ENCODE measurements around the gene PEDS1. TPM values are rescaled to one million over a fixed set of nuclear protein-coding genes. Genes with fewer than 3 reads are reported as not detected.

The PEDS1 gene
- total and polyA plus RNA-seq, 10 of the 15 experiments (the other 5 are each of a cell fraction or from before 2014, with no cell fraction given): 1.7 to 25.6 (median 16.8) TPM

DNA sequence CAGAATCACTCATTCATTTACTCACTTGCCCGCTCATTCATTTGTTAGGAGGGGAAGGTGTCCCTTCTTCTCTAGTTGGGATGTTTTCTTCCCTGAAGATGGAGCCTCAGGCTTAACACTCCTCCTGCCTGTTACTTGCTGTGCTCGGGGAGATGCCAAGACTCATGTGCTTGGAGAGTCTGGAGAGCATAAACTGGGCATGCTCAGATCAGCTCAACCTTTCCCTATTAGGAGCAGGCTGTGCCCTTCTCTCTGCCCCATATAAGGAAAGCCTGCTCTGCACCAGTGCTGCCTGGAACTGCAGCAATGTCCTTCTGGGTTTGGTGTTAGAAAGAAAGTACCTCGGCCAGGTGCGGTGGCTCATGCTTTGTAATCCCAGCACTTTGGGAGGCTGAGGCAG, 22.5 kb downstream of the PEDS1 start:
- no TSS peak for BruUV-seq (replicated peaks)
- in situ Hi-C loops (cut with MboI) (no loop called here), intact Hi-C loops (cut with micrococcal nuclease; ENCODE audit: unreplicated experiment) (no loop called here)
- TF ChIP-seq EZH2 (IDR thresholded peaks at IDR 0.05; ENCODE audit: borderline replicate concordance, control insufficient read depth, low read depth, low read length): no peak
- TF ChIP-seq NR2F1 (conservative IDR thresholded peaks at IDR 0.05): no peak
- TF ChIP-seq SMC3 (IDR thresholded peaks at IDR 0.05; ENCODE audit: borderline replicate concordance, low read length): no peak
- TF ChIP-seq ESRRA (IDR thresholded peaks at IDR 0.05; ENCODE audit: low read length): no peak
- TF ChIP-seq MYC (IDR thresholded peaks at IDR 0.05; ENCODE audit: insufficient read depth, insufficient read length, insufficient replicate concordance, low read length, severe bottlenecking): no peak
- no peak for TF ChIP-seq HCFC1 (IDR thresholded peaks at IDR 0.05; ENCODE audit: low read length)
- TF ChIP-seq, protein P1, sequence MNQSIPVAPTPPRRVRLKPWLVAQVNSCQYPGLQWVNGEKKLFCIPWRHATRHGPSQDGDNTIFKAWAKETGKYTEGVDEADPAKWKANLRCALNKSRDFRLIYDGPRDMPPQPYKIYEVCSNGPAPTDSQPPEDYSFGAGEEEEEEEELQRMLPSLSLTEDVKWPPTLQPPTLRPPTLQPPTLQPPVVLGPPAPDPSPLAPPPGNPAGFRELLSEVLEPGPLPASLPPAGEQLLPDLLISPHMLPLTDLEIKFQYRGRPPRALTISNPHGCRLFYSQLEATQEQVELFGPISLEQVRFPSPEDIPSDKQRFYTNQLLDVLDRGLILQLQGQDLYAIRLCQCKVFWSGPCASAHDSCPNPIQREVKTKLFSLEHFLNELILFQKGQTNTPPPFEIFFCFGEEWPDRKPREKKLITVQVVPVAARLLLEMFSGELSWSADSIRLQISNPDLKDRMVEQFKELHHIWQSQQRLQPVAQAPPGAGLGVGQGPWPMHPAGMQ (IDR thresholded peaks at IDR 0.05; ENCODE audit: borderline replicate concordance): no peak
- TF ChIP-seq SMAD5 (IDR thresholded peaks at IDR 0.05; ENCODE audit: low read depth): no peak
- TF ChIP-seq, protein P2, sequence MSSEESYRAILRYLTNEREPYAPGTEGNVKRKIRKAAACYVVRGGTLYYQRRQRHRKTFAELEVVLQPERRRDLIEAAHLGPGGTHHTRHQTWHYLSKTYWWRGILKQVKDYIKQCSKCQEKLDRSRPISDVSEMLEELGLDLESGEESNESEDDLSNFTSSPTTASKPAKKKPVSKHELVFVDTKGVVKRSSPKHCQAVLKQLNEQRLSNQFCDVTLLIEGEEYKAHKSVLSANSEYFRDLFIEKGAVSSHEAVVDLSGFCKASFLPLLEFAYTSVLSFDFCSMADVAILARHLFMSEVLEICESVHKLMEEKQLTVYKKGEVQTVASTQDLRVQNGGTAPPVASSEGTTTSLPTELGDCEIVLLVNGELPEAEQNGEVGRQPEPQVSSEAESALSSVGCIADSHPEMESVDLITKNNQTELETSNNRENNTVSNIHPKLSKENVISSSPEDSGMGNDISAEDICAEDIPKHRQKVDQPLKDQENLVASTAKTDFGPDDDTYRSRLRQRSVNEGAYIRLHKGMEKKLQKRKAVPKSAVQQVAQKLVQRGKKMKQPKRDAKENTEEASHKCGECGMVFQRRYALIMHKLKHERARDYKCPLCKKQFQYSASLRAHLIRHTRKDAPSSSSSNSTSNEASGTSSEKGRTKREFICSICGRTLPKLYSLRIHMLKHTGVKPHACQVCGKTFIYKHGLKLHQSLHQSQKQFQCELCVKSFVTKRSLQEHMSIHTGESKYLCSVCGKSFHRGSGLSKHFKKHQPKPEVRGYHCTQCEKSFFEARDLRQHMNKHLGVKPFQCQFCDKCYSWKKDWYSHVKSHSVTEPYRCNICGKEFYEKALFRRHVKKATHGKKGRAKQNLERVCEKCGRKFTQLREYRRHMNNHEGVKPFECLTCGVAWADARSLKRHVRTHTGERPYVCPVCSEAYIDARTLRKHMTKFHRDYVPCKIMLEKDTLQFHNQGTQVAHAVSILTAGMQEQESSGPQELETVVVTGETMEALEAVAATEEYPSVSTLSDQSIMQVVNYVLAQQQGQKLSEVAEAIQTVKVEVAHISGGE (CRISPR knock-in tag; IDR thresholded peaks at IDR 0.05): no peak
- TF ChIP-seq BMI1 (IDR thresholded peaks at IDR 0.05; ENCODE audit: borderline replicate concordance): no peak
- no peak for TF ChIP-seq RCOR1 (conservative IDR thresholded peaks at IDR 0.05; ENCODE audit: low read depth, low read length)
- no peaks in the 10 kb centered on the region for H3K79me2 ChIP-seq (ENCODE audit: control insufficient read depth, insufficient read depth, low read length)
- RAD21 ChIA-PET (ENCODE audit: unreplicated experiment): no interaction called here
- no peaks in the 10 kb centered on the region for H3K9me3 ChIP-seq (replicated peaks; ENCODE audit: control insufficient read depth, insufficient read depth, low read length)
- POLR2A ChIA-PET: no interaction called here
- H4K20me1 ChIP-seq (ENCODE audit: control insufficient read depth, insufficient read depth): no peaks in the 10 kb centered on the region
- H3K27me3 ChIP-seq (replicated peaks in 1 of 2; ENCODE audit: control insufficient read depth in 2 of 2, insufficient read depth in 2 of 2, low read length in 1 of 2): no peaks in the 10 kb centered on the region
- SMC1A ChIA-PET (ENCODE audit: uncharacterized antibody, unreplicated experiment): interaction anchor here (1.9 kb wide), 1 partner anchor 8 kb away, joined by 5 read pairs; no protein-coding TSS in a partner anchor
- no peak overlapping the region for H3K9ac ChIP-seq (ENCODE audit: control insufficient read depth, insufficient read depth, low read length)
- H3K36me3 ChIP-seq (ENCODE audit: control insufficient read depth in 2 of 2, insufficient read depth in 2 of 2, low read length in 1 of 2): peaks cover 20 to 47% of the 10 kb centered on the region in 2 experiments
- no peak overlapping the region for H3K27ac ChIP-seq (ENCODE audit: control insufficient read depth, insufficient read depth)
- H3K4me1 ChIP-seq (ENCODE audit: control insufficient read depth, insufficient read depth, low read length): no peaks in the 10 kb centered on the region; the same call in 1 of the 2 replicates
- DNase-seq (ENCODE audit: low read depth, low spot score) (no peak), ATAC-seq (no peak), FAIRE-seq (no peak)
- no peak overlapping the region for H3K4me2 ChIP-seq (ENCODE audit: control insufficient read depth, insufficient read depth)
- 93% methylated on average over 4 of the region's 4 CpGs for WGBS (ENCODE audit: insufficient coverage, insufficient replicate concordance, low lambda C conversion rate, missing lambda C conversion rate)
- no peak overlapping the region for H3K4me3 ChIP-seq
- CTCF ChIA-PET: no interaction called here
- H2AFZ ChIP-seq (ENCODE audit: control insufficient read depth, low read depth, low read length): no peak overlapping the region

All from GM12878 (cell line).